ENCODE data around the gene URI1.

The URI1 gene

GRCh38 chr19:30061223-30062064, 119.4 kb downstream of the URI1 start:
- peak; percentile 6 for DNase-seq

GRCh38 chr19:30062065-30062906, 120.2 kb downstream of the URI1 start:
- DNase-seq: no peak

- DNase-seq: no peak
Measured at GRCh38 chr19:30062907-30063649, 121.0 kb downstream of the URI1 start.

GRCh38 chr19:30063650-30064347, 121.8 kb downstream of the URI1 start:
- peak; percentile 14 for DNase-seq

GRCh38 chr19:30064348-30064699, 122.3 kb downstream of the URI1 start:
- no peak for DNase-seq

- no peak for DNase-seq
Measured at GRCh38 chr19:30064771-30065494, 122.9 kb downstream of the URI1 start.

- DNase-seq: peak; percentile 14
Measured at GRCh38 chr19:30065680-30066606, 123.9 kb downstream of the URI1 start.

All from stimulated activated CD8-positive, alpha-beta memory T cell treated with anti-CD3 and anti-CD28 coated beads, Interleukin-4, amount 100 ng/mL, for 48 hours (primary cell).